Measurements from ENCODE around the gene NUP98. TPM values are rescaled to one million over a fixed set of nuclear protein-coding genes. Genes with fewer than 3 reads are reported as not detected.
A peak's percentile ranks its signal among the peaks of the same experiment; 100 is the strongest.
"Not testable (repeated sequence)": the region's sequence is repeated elsewhere in the genome, so short reads cannot be mapped to it uniquely, and the experiment has no call there.

The NUP98 gene
- total RNA-seq, 1 donor from 2014 or later = 137 TPM

GRCh38 chr11:3669742-3670183 lies 127.6 kb downstream of the NUP98 start:
- DNase-seq (ENCODE audit: low spot score) = no peak

- no peak for DNase-seq (ENCODE audit: low spot score)
Measured at GRCh38 chr11:3669128-3669527, 128.2 kb downstream of the NUP98 start.

- no peak for DNase-seq (ENCODE audit: low spot score)
Measured at GRCh38 chr11:3667149-3668035, 130.0 kb downstream of the NUP98 start.

GRCh38 chr11:3666023-3666530 lies 131.3 kb downstream of the NUP98 start:
- no peak for DNase-seq (ENCODE audit: low spot score)

- DNase-seq (ENCODE audit: low spot score) = no peak
Measured at GRCh38 chr11:3665336-3666022, 131.9 kb downstream of the NUP98 start.

- no peak for DNase-seq (ENCODE audit: low spot score)
Measured at GRCh38 chr11:3664032-3664630, 133.2 kb downstream of the NUP98 start.

GRCh38 chr11:3662856-3663255 lies 134.5 kb downstream of the NUP98 start:
- DNase-seq (ENCODE audit: low spot score) = no peak

- DNase-seq (ENCODE audit: low spot score) = no peak
Measured at GRCh38 chr11:3660960-3661359, 136.4 kb downstream of the NUP98 start.

- no peak for DNase-seq (ENCODE audit: low spot score)
Measured at GRCh38 chr11:3659595-3660515, 137.5 kb downstream of the NUP98 start.

GRCh38 chr11:3658252-3658651 lies 139.1 kb downstream of the NUP98 start:
- DNase-seq (ENCODE audit: low spot score) = no peak

- DNase-seq (ENCODE audit: low spot score) = not testable (repeated sequence)
Measured at GRCh38 chr11:3657331-3657730, 140.0 kb downstream of the NUP98 start.

GRCh38 chr11:3655547-3655946 lies 141.8 kb downstream of the NUP98 start:
- no peak for DNase-seq (ENCODE audit: low spot score)

GRCh38 chr11:3652514-3652913 lies 144.8 kb downstream of the NUP98 start:
- DNase-seq (ENCODE audit: low spot score) = not testable (repeated sequence)

GRCh38 chr11:3649374-3649773 lies 148.0 kb downstream of the NUP98 start:
- not testable (repeated sequence) for DNase-seq (ENCODE audit: low spot score)

GRCh38 chr11:3648843-3649242 lies 148.5 kb downstream of the NUP98 start:
- not testable (repeated sequence) for DNase-seq (ENCODE audit: low spot score)

GRCh38 chr11:3645552-3645951 lies 151.8 kb downstream of the NUP98 start:
- DNase-seq (ENCODE audit: low spot score) = no peak

- DNase-seq (ENCODE audit: low spot score) = no peak
Measured at GRCh38 chr11:3644817-3645235, 152.5 kb downstream of the NUP98 start, which contains the start of gene ART1. ART1 (plus strand) TSS chr11:3645128; CDS start chr11:3659214, 14,086 bp downstream.

GRCh38 chr11:3643102-3643546 lies 154.2 kb downstream of the NUP98 start:
- DNase-seq (ENCODE audit: low spot score) = not testable (repeated sequence)

GRCh38 chr11:3642071-3642951 lies 155.0 kb downstream of the NUP98 start:
- DNase-seq (ENCODE audit: low spot score) = peak; percentile 56

- DNase-seq (ENCODE audit: low spot score) = no peak
Measured at GRCh38 chr11:3641701-3642070, 155.7 kb downstream of the NUP98 start, which contains the start of gene ART5. ART5 (minus strand) TSS chr11:3641992; CDS start chr11:3641862, 130 bp downstream.
